A549 treated with AZD9567 at 1 μM for 4 hours (cell line): ENCODE measurements around the gene MPP1. TPM values are rescaled to one million over a fixed set of nuclear protein-coding genes. Genes with fewer than 3 reads are reported as not detected.

Experiments
- total RNA-seq: library from RNA; stranded (reverse); fragments of 200-300 nt; extraction: Qiagen RNA extraction; gene quantifications from 5 replicates; pipeline ENCODE4 v1.2.3, GENCODE V29; 2022; ENCODE audit not compliant: insufficient read depth

MPP1 gene
- 14.9 to 19.7 TPM (median 16.3 TPM) in 5 replicates for total RNA-seq

DNA sequence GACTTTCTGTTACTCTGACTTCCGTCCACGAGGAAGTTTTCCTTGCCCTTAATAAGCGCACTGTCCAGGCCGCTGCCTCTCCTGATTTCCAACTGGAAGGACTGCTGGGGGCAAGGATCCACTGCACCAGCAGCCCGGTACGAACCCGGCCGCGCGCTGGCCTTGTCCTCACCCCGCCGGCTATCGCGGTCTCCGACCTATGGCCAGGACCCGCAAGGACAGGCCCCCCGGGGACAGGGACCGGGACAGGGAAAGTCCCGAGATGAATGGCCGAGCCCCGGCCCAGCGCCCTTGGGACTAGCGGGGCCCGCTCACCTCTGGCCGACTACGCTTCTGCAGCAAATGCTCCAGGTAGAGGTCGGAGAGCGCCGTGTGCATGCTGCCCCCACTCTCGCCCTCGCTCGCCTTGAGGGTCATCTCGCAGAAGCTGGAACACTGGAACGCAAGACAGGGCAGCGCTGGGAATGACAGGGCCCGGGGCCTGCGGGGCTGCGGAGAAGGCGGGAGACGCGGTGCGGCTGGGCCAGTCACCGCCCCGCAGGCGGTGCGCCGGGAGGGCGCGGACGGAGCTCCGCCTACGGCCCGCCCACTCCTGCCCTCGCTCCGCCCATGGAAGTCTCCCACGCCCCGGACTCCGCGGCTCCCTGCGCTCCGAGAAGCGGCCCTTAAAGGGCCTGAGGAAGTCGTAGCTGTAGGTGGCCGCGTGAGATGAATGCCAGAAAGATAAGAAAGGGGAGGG is at the start of gene MPP1:
Gene MPP1, minus strand, starts transcription at position 529 of the 739 bp plus-strand sequence. Its CDS starts 112 bp downstream, at position 417.

DNA sequence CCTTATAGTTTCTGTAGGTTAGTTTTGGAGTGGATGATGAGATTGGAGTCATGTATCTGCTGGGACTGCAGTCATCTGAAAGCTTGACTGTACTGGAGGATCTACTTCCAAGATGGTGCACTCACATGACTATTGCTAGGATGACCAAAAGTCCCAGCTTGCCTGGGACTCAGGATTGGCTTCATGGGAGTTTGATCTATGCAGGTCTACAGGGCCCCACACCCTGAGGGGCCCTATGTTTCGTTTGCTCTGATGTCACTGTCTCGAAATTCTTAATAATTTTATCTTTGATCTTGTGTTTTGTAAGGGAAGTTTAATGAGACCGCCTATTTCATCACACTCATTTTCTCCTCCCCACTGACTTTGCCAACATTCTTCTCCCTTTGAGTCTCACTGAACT is 29.3 kb upstream of the MPP1 start, which contains the start of gene SMIM9:
Gene SMIM9, minus strand, starts transcription at position 101 of the 400 bp plus-strand sequence. CDS start 3,806 bp downstream, outside the sequence.

DNA sequence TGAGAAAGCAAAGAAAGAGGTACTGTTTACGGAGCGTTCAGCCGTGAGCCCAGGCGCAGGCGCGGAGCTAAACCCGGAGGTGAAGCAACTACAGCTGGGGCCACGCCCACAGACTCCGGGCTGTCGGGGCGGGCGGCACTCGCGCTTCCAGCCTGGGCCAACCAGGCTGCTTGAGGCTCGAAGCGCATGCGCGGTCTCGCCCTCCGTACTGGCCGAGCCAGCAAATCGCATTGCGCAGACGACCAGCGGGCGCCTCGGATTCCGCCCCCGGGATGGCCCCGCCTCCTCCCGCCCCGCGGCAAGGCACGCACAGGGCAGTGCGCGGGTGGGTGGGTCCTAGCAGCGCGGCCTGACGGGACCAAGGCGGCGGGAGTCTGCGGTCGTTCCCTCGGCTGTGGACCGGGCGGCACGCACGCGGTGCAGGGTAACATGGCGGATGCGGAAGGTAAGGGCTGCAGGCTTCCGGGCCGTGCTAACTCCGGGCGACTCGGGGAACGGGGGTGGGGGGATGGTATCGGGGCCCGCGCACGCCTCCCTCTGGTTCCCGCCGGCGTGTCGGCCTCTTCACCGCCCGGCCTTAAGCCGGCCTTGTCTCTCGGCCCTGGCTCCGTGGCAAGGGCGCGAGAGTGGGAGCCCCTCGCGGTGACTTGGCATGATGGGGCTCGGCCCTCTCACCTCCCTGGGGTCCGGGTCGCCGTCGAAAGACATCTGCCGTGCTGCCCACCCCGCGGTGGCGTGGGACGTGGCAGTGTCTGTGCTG is 42.6 kb downstream of the MPP1 start, which contains the start of gene DKC1:
Gene DKC1, plus strand, starts transcription at position 328 of the 760 bp plus-strand sequence. Its CDS starts 102 bp downstream, at position 430.

DNA sequence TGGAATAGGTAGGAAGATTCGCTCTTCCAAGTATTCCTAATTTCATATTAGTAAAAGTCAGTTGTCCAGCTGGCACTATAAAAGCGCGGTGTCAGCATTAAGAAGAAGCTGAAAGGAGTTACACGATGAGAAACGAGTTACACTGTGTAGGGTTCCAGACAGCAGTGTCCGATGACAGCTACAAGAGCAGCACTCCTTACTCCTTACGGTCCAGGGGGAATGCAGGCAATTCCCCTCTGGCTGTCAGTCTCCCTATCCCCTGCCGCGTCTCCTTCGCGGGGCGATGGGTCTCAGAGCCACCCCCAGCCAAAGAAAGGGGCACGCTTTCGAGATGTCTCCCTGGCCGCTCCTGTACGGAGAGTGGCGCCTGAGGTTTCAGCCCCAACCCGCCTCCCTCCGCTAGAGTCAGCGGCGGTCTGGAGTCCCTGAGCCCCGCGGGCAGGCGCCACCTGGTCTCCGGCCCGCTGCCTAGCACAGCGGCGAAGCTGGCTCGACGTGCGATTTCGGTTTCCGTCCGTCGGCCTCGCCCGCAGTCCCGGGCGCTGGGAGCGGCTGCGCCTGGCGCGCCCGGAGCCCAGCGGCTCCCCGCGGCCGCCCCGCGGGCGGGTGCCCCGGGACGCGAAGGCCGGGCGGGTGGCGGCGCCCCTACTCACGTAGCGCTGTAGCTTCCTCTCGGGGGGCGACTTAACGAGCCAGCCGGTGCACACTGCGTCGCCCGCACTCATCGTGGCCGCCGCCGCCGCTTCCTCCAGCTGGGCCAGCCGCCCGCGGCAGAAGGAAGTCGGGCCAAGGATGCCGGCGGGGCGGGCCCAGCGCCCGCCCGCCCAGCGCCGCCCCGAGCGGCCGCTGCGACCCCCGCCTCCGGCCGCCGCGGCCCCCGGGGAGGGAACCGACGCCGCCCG is 54.7 kb downstream of the MPP1 start, which contains the start of gene GAB3:
Gene GAB3, minus strand, starts transcription at position 777 of the 902 bp plus-strand sequence. Its CDS starts 52 bp downstream, at position 725.

Other genes starting within 250 kb of the MPP1 start
- gene CTAG1A, start 220.4 kb downstream of the MPP1 start, total RNA-seq = 0.10 TPM in 1 of 5 replicates, not detected in the others
- not detected in 5 replicates for gene CTAG1B, start 186.2 kb downstream of the MPP1 start, total RNA-seq
- not detected in 5 replicates for gene CTAG2, start 151.9 kb downstream of the MPP1 start, total RNA-seq
- gene GAB3, start 54.4 kb downstream of the MPP1 start, total RNA-seq = 0.59 to 1.0 TPM (median 0.88 TPM) in 5 replicates
- 150 to 224 TPM (median 159 TPM) in 5 replicates for gene DKC1, start 42.6 kb downstream of the MPP1 start, total RNA-seq
- gene SMIM9, start 29.2 kb upstream of the MPP1 start, total RNA-seq = not detected in 5 replicates
- 53.8 to 109 TPM (median 93.0 TPM) in 5 replicates for gene F8A1, start 80.9 kb upstream of the MPP1 start, total RNA-seq
- 3.5 to 4.5 TPM (median 4.2 TPM) in 5 replicates for gene F8, start 217.2 kb upstream of the MPP1 start, total RNA-seq
- 67.1 to 117 TPM (median 113 TPM) in 5 replicates for gene FUNDC2, start 221.4 kb upstream of the MPP1 start, total RNA-seq